ENCODE data around the gene WASF2. TPM values are rescaled to one million over a fixed set of nuclear protein-coding genes. Genes with fewer than 3 reads are reported as not detected.

WASF2 gene
- total and polyA plus RNA-seq, 2 of the 13 experiments (the other 11 are each of a cell fraction or from before 2014, with no cell fraction given) = 10.4 to 27.7 TPM

GRCh38 chr1:27522432-27523336 is 32.7 kb upstream of the WASF2 start (continued):
- TF ChIP-seq ZNF205 (CRISPR knock-in tag; IDR thresholded peaks at IDR 0.05) (no peak; the same call in 1 of the 2 replicates), SYNCRIP (IDR thresholded peaks at IDR 0.05; ENCODE audit: insufficient read depth, low read depth, low read length) (no peak), ZNF678 (CRISPR knock-in tag; IDR thresholded peaks at IDR 0.05) (no peak), ZNF558 (CRISPR knock-in tag; IDR thresholded peaks at IDR 0.05; ENCODE audit: borderline replicate concordance) (no peak), CREB1 (IDR thresholded peaks at IDR 0.05) (no peak), CREB1 (CRISPR knock-in tag; IDR thresholded peaks at IDR 0.05) (no peak), ZNF607 (CRISPR knock-in tag; IDR thresholded peaks at IDR 0.05; ENCODE audit: borderline replicate concordance) (peak; percentile 44), FOXO4 (CRISPR knock-in tag; conservative IDR thresholded peaks at IDR 0.05) (0 out of 2 replicates have a peak, but pooled peaks have one; percentile 72), ZNF724P (CRISPR knock-in tag; IDR thresholded peaks at IDR 0.05; ENCODE audit: borderline replicate concordance) (no peak), ZNF549 (CRISPR knock-in tag; IDR thresholded peaks at IDR 0.05) (no peak), HDAC6 (IDR thresholded peaks at IDR 0.05; ENCODE audit: low read depth, low read length) (no peak), ZNF136 (CRISPR knock-in tag; IDR thresholded peaks at IDR 0.05; ENCODE audit: low read depth) (no peak), EP300 (IDR thresholded peaks at IDR 0.05; ENCODE audit: low read depth in 2 of 2, low read length in 2 of 2) (no peak), EP300 (CRISPR knock-in tag; IDR thresholded peaks at IDR 0.05; ENCODE audit: borderline replicate concordance) (peak; percentile 33; the same call in 1 of the 2 replicates), SOX6 (IDR thresholded peaks at IDR 0.05) (no peak), SOX6 (CRISPR knock-in tag; IDR thresholded peaks at IDR 0.05) (peak; percentile 34; the same call in 1 of the 2 replicates), ELF3 (CRISPR knock-in tag; IDR thresholded peaks at IDR 0.05) (no peak; the same call in 1 of the 2 replicates), ZNF335 (CRISPR knock-in tag; IDR thresholded peaks at IDR 0.05) (no peak; the same call in 1 of the 2 replicates), HMG20A (CRISPR knock-in tag; IDR thresholded peaks at IDR 0.05; ENCODE audit: borderline replicate concordance) (0 out of 2 replicates have a peak, but pooled peaks have one; percentile 7), CBFB (CRISPR knock-in tag; IDR thresholded peaks at IDR 0.05) (no peak), POLR2AphosphoS5 (IDR thresholded peaks at IDR 0.05; ENCODE audit: low read depth, low read length) (no peak), ZNF281 (CRISPR knock-in tag; IDR thresholded peaks at IDR 0.05; ENCODE audit: borderline replicate concordance) (peak; percentile 81)
- TF ChIP-seq, protein P1, sequence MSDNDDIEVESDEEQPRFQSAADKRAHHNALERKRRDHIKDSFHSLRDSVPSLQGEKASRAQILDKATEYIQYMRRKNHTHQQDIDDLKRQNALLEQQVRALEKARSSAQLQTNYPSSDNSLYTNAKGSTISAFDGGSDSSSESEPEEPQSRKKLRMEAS (IDR thresholded peaks at IDR 0.05) = no peak
